ENCODE results near the gene GNAS.

DNA sequence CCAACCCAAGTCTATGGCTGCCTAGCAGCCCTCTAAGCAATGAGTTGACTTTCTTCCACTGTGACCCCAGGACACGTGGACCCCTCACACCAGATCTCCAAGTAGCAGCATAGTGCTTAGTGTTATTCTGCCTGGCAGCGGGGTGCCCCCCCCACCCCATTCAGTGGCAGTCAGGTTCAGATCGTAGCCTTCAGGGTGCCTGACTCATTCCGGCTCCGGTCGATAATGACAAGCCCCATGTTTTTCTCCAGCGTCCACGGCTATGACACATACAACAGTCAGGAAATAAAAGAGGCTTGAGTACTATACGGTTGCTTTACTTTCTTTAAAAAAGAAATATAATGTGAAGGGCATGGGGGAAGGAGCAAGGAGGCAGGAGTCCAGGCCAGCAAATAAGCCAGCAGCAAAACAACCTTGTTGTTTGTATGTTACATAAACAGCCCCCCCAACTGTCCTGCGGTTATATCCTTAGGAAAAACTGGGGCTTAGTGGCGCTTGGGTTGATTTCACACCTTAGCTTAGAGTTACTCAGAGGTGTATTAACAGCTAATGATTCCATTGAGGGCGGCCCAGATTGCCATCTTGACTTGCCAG is 23.1 kb downstream of the GNAS start:
- TF ChIP-seq, protein P1, sequence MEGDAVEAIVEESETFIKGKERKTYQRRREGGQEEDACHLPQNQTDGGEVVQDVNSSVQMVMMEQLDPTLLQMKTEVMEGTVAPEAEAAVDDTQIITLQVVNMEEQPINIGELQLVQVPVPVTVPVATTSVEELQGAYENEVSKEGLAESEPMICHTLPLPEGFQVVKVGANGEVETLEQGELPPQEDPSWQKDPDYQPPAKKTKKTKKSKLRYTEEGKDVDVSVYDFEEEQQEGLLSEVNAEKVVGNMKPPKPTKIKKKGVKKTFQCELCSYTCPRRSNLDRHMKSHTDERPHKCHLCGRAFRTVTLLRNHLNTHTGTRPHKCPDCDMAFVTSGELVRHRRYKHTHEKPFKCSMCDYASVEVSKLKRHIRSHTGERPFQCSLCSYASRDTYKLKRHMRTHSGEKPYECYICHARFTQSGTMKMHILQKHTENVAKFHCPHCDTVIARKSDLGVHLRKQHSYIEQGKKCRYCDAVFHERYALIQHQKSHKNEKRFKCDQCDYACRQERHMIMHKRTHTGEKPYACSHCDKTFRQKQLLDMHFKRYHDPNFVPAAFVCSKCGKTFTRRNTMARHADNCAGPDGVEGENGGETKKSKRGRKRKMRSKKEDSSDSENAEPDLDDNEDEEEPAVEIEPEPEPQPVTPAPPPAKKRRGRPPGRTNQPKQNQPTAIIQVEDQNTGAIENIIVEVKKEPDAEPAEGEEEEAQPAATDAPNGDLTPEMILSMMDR (optimal IDR thresholded peaks at IDR 0.05 in 1 of 3, IDR thresholded peaks at IDR 0.05 in 1 of 3, conservative IDR thresholded peaks at IDR 0.05 in 1 of 3; ENCODE audit: extremely low read depth in 1 of 3, insufficient read depth in 2 of 3, low read length in 3 of 3), result no peak
- TF ChIP-seq EZH2 (IDR thresholded peaks at IDR 0.05; ENCODE audit: low read length), result no peak

Measured in keratinocyte (primary cell).